Neural cell (in vitro differentiated cells): ENCODE results near the gene PLXNC1.

Experiments used
- TAF1 ChIP-seq: IDR thresholded peaks from 2 replicates; pipeline ENCODE4 v1.6.1; 2012; ENCODE audit warnings: low read depth
- TF ChIP-seq, protein P1 (sequence below): fragments of 450-650 bp; IDR thresholded peaks from 2 replicates; pipeline ENCODE4 v1.5.1; 2014; ENCODE audit warnings: antibody characterized with exemption, mild to moderate bottlenecking, moderate library complexity; ENCODE audit not compliant: poor library complexity, severe bottlenecking

DNA sequence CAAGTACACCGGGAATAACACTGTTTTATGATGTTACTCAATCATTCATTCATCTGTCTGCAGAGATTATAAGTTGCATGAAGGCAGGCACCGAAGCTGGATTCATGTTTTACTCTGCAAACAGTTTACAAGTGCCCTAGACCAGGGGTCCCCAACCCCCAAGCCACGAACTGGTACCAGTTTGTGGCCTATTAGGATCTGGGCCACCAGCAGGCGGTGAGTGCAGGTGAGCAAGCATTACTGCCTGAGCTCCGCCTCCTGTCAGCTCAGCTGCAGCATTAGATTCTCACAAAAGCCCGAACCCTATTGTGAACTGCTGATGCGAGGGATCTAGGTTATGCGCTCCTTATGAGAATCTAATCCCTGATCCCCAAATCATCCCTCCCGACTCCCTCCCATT lies 38.1 kb upstream of the PLXNC1 start:
- TF ChIP-seq TAF1 = no peak
- TF ChIP-seq, protein P1, sequence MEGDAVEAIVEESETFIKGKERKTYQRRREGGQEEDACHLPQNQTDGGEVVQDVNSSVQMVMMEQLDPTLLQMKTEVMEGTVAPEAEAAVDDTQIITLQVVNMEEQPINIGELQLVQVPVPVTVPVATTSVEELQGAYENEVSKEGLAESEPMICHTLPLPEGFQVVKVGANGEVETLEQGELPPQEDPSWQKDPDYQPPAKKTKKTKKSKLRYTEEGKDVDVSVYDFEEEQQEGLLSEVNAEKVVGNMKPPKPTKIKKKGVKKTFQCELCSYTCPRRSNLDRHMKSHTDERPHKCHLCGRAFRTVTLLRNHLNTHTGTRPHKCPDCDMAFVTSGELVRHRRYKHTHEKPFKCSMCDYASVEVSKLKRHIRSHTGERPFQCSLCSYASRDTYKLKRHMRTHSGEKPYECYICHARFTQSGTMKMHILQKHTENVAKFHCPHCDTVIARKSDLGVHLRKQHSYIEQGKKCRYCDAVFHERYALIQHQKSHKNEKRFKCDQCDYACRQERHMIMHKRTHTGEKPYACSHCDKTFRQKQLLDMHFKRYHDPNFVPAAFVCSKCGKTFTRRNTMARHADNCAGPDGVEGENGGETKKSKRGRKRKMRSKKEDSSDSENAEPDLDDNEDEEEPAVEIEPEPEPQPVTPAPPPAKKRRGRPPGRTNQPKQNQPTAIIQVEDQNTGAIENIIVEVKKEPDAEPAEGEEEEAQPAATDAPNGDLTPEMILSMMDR = no peak
